ENCODE data around the gene EIF4E2.

DNA sequence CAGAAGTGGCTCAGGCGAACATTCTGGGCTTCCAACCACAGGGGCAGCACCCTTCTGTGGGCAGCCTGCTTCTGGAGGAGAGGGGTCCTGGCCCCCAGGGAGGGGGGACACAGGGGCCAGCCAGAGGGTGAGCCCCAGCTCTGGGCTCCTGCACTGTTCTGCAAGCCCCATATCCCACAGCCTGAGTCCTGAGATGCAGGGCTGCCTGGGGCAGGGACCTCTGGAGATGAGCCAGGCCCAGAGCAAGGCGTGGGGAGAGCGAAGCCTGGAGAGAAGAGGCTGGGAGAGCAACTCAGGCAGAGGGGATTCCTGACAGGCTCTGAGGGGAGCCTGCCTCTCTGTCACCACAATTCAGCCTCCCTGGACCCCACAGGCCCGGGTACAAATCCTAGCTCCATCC is 43.8 kb upstream of the EIF4E2 start:
- TF ChIP-seq, protein P1, sequence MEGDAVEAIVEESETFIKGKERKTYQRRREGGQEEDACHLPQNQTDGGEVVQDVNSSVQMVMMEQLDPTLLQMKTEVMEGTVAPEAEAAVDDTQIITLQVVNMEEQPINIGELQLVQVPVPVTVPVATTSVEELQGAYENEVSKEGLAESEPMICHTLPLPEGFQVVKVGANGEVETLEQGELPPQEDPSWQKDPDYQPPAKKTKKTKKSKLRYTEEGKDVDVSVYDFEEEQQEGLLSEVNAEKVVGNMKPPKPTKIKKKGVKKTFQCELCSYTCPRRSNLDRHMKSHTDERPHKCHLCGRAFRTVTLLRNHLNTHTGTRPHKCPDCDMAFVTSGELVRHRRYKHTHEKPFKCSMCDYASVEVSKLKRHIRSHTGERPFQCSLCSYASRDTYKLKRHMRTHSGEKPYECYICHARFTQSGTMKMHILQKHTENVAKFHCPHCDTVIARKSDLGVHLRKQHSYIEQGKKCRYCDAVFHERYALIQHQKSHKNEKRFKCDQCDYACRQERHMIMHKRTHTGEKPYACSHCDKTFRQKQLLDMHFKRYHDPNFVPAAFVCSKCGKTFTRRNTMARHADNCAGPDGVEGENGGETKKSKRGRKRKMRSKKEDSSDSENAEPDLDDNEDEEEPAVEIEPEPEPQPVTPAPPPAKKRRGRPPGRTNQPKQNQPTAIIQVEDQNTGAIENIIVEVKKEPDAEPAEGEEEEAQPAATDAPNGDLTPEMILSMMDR (conservative IDR thresholded peaks at IDR 0.05 in 1 of 2, IDR thresholded peaks at IDR 0.05 in 1 of 2; ENCODE audit: extremely low read depth in 1 of 2, insufficient read depth in 1 of 2, low read depth in 1 of 2, low read length in 2 of 2): no peak
- no peak for TF ChIP-seq EZH2 (IDR thresholded peaks at IDR 0.05; ENCODE audit: borderline replicate concordance, low read length)

All from mammary epithelial cell (primary cell).